ENCODE data around the gene MCC.

Gene MCC

DNA sequence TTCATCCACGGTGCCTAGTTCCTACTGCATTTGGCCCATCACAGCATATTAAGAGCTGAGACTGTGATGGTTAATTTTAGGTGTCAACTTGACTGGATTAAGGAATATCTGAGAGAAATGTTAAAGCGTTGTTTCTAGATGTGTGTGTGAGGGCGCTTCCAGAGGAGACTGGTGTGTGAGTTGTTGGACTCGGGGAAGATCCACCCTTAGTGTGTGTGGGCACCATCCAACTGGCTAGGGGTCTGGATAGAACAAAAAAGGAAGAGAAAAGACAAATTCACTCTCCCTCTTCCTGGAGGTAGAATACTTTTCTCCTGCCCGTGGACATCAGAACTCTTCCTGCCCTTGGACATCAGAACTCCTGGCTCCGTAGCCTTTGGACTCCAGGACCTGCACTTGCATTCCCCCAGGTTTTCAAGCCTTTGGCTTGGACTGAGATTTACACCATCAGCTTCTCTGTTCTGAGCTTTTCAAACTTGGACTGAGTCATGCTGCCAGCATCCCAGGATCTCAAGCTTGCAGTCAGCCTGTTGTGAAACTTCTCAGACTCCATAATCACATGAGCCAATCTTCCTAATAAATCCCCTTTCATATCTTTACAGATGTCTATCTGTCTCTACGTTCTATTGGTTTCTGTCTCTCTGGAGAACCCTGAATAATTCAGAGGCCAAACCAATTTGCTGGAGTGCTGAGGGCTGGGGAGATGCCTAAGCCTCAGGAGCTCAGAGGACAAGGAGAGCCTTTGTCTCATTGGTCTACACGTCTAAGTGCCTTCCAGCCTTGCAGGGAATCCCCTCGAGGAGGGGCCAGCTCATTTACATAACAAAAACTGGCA, 347.2 kb downstream of the MCC start:
- Mint-ChIP-seq H3K4me1 (no peaks in the 10 kb centered on the region), H3K27ac (no peak overlapping the region), H3K27me3 (no peaks in the 10 kb centered on the region), H3K9me3 (no peaks in the 10 kb centered on the region), H3K4me3 (no peak overlapping the region)
- DNase-seq (no peak), ATAC-seq (no peak)

DNA sequence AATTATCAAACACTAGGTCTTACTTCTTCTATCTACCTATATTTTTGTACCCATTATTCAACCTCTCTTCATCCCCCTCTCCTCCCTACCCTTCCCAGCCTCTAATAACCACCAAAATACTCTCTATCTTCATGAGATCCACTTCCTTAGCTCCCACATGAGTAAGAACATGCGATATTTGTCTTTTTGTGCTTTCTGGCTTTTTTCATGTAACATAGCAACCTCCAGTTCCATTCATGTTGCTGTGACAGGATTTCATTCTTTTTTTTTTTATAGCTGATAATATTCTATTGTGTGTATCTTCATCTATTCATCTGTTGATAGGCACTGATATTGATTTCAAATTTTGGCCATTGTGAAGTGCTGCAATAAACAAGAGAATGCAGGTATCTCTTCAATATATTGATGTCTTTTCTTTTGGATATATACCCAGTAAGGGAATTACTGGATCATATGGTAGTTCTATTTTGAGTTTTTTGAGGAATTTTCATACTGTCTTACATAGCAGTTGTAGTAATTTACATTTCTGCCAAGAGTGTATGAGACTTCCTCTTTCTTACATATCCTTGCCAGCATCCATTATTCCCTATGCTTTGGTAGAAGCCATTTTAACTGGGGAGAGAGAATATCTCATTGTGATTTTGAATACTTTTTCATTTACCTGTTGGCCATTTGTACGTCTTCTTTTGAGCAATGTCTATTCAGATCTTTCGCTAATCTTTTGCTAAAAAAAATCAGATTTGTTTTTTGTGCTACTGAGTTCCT, 354.9 kb downstream of the MCC start:
- H3K9me3 Mint-ChIP-seq = peaks cover 0 to 6% of the 10 kb centered on the region in 2 donors
- no peak for DNase-seq
- H3K4me1 Mint-ChIP-seq = no peaks in the 10 kb centered on the region
- H3K4me3 Mint-ChIP-seq = no peak overlapping the region
- ATAC-seq = no peak
- no peak overlapping the region for H3K27ac Mint-ChIP-seq
- no peaks in the 10 kb centered on the region for H3K27me3 Mint-ChIP-seq

DNA sequence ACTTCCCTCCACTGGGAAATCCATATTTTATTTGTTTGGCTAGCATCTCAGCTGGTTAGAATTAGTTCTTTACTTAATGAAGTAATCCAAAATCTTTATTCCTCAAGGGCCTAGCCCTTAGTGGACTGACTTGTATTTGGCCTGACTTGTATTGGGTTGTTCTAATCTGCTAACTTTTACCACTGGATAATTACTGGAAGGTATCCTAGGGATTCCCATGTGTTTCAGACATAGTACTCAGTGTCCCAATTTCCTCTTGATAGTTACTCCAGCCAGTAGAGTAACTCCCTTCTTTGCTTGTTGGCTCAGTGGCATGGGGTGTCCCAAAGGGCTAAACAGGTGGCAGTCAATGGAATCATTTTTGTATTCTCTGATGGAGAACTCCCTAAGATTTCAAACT, 355.7 kb downstream of the MCC start:
- Mint-ChIP-seq H3K4me3 (no peak overlapping the region), H3K4me1 (no peaks in the 10 kb centered on the region), H3K27ac (no peak overlapping the region), H3K27me3 (no peaks in the 10 kb centered on the region), H3K9me3 (peaks cover 0 to 6% of the 10 kb centered on the region in 2 donors)
- ATAC-seq (no peak), DNase-seq (no peak)

DNA sequence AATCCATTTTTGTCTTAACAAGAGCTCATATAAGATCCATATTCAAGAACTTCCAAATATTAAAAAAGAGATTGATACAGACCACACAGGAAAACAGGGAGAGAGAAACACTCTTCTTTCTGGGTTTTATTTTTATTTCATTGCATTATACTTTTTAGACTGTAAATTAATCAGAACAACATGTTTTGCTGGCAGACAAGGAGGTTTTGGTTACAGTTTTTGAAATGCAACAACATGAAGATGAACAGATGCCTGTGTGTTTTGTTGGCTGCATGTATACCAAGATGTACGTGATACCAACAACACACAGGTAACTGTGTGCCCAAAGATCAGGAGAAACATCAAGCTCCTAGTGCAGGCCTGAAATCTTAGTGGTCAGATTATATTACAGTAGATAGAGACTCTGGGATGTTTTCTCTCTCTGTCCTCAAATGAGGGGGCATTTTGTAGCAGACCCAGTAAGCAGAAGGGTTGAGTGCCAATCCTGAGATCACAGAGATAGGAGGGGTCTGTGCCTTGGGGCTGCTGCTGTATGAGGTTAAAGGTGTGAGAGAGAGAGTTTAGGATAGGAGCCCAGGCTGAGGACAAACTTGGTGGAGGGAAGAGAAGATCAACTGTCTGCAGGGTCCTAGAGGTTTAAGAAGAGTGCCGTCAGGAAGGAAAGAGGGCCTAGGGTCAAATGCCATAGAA, 359.5 kb downstream of the MCC start:
- no peak overlapping the region for H3K4me3 Mint-ChIP-seq
- DNase-seq (no peak), ATAC-seq (no peak)
- no peaks in the 10 kb centered on the region for H3K27me3 Mint-ChIP-seq
- no peaks in the 10 kb centered on the region for H3K4me1 Mint-ChIP-seq
- no peak overlapping the region for H3K27ac Mint-ChIP-seq
- H3K9me3 Mint-ChIP-seq = peaks cover 5 to 10% of the 10 kb centered on the region in 2 donors

GRCh38 chr5:113128082-113128481, 360.2 kb downstream of the MCC start:
- Mint-ChIP-seq H3K4me1 (no peaks in the 10 kb centered on the region), H3K4me3 (no peak overlapping the region), H3K27ac (no peak overlapping the region), H3K27me3 (no peaks in the 10 kb centered on the region), H3K9me3 (peaks cover 5 to 10% of the 10 kb centered on the region in 2 donors)
- ATAC-seq = no peak
- no peak for DNase-seq

GRCh38 chr5:113127021-113127420, 361.2 kb downstream of the MCC start:
- Mint-ChIP-seq H3K4me1 (no peaks in the 10 kb centered on the region), H3K4me3 (no peak overlapping the region), H3K27ac (no peak overlapping the region), H3K9me3 (peaks cover 5 to 10% of the 10 kb centered on the region in 2 donors), H3K27me3 (no peaks in the 10 kb centered on the region)
- DNase-seq = no peak
- ATAC-seq = no peak

GRCh38 chr5:113125371-113125770, 362.9 kb downstream of the MCC start:
- DNase-seq = no peak
- Mint-ChIP-seq H3K9me3 (peaks cover 5 to 10% of the 10 kb centered on the region in 2 donors), H3K27me3 (no peaks in the 10 kb centered on the region), H3K4me1 (no peaks in the 10 kb centered on the region), H3K27ac (no peak overlapping the region), H3K4me3 (no peak overlapping the region)
- ATAC-seq = no peak

DNA sequence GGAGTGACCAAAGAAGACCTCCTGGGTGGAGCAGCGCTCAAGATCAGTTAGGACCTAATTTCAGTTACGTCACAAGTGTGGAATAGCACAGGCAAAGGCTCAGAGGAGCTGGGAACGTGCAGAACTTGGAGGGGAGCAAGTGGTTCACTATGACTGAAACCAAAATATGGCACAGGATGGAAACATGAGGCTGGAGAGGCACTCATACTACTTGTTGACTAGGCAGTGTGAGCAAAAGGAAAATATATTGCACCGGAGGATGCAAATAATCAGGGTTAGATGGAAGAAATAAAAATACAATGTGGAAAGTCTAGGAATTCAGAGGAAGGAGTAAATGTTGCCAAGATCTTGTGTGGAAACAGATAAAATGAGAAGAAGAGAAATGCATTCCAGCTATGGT, 363.3 kb downstream of the MCC start:
- Mint-ChIP-seq H3K9me3 (peaks cover 5 to 10% of the 10 kb centered on the region in 2 donors), H3K4me1 (no peaks in the 10 kb centered on the region), H3K27ac (no peak overlapping the region), H3K27me3 (no peaks in the 10 kb centered on the region), H3K4me3 (no peak overlapping the region)
- DNase-seq (no peak), ATAC-seq (no peak)

- Mint-ChIP-seq H3K4me3 (no peak overlapping the region), H3K4me1 (no peaks in the 10 kb centered on the region), H3K9me3 (peaks cover 5 to 10% of the 10 kb centered on the region in 2 donors), H3K27ac (no peak overlapping the region), H3K27me3 (no peaks in the 10 kb centered on the region)
- no peak for ATAC-seq
- DNase-seq = no peak
Observed at GRCh38 chr5:113124265-113124664, 364.0 kb downstream of the MCC start.

GRCh38 chr5:113123618-113124017, 364.6 kb downstream of the MCC start:
- Mint-ChIP-seq H3K9me3 (peaks cover 5% of the 10 kb centered on the region in 2 donors), H3K27me3 (no peaks in the 10 kb centered on the region), H3K4me1 (no peaks in the 10 kb centered on the region), H3K27ac (no peak overlapping the region), H3K4me3 (no peak overlapping the region)
- ATAC-seq (no peak), DNase-seq (no peak)

- Mint-ChIP-seq H3K9me3 (peaks cover 2 to 3% of the 10 kb centered on the region in 2 donors), H3K4me1 (no peaks in the 10 kb centered on the region), H3K27ac (no peak overlapping the region), H3K27me3 (no peaks in the 10 kb centered on the region), H3K4me3 (no peak overlapping the region)
- ATAC-seq = no peak
- DNase-seq = no peak
Observed at GRCh38 chr5:113122053-113122452, 366.2 kb downstream of the MCC start.

DNA sequence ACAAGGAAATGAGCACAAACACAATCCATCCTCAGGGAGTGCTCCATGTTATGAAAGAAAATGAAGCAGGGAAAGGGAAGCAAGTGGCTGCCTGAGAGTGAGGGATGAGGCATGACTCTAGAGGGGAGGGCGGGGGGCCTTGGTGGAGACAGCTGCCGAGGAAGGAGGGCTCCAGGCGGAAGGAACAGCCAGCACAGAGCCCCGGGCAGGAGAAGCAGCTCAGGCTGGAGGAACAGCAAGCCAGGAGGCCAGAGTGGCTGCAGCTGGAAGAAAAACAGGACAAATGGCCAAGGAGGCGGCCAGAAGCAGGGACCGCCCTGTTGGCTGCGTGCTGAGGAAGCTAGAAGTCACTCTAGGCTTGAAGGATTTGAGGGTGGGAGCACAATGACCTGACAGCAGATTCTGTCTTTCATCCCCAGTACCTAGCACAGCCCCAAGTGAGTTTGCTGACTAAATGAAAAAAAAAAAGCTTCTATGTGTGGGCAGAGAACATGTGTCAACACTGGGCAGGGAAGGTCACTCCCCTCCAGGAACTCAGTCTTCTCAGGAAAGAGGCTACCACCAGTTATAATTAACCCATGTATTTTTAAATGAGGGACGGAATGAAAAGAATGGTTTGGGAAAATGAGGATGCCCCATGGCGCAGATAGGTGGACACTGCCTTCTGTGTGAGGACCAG, 368.9 kb downstream of the MCC start:
- H3K9me3 Mint-ChIP-seq = no peaks in the 10 kb centered on the region
- H3K27ac Mint-ChIP-seq = no peak overlapping the region
- DNase-seq (no peak), ATAC-seq (no peak)
- no peaks in the 10 kb centered on the region for H3K4me1 Mint-ChIP-seq
- no peaks in the 10 kb centered on the region for H3K27me3 Mint-ChIP-seq
- H3K4me3 Mint-ChIP-seq = no peak overlapping the region

- H3K27me3 Mint-ChIP-seq = no peaks in the 10 kb centered on the region
- no peak overlapping the region for H3K27ac Mint-ChIP-seq
- no peak for ATAC-seq
- H3K4me3 Mint-ChIP-seq = no peak overlapping the region
- no peak for DNase-seq
- H3K9me3 Mint-ChIP-seq = no peaks in the 10 kb centered on the region
- no peaks in the 10 kb centered on the region for H3K4me1 Mint-ChIP-seq
Observed at GRCh38 chr5:113118765-113119164, 369.5 kb downstream of the MCC start.

GRCh38 chr5:113118298-113118697, 370.0 kb downstream of the MCC start:
- H3K9me3 Mint-ChIP-seq = no peaks in the 10 kb centered on the region
- no peak for ATAC-seq

GRCh38 chr5:113117543-113118115, 370.6 kb downstream of the MCC start:
- no peak for ATAC-seq
- H3K27me3 Mint-ChIP-seq = no peaks in the 10 kb centered on the region
- DNase-seq = no peak
- no peak overlapping the region for H3K27ac Mint-ChIP-seq
- no peaks in the 10 kb centered on the region for H3K9me3 Mint-ChIP-seq
- no peak overlapping the region for H3K4me3 Mint-ChIP-seq
- H3K4me1 Mint-ChIP-seq = no peaks in the 10 kb centered on the region

More at GRCh38 chr5:113118298-113118697, 370.0 kb downstream of the MCC start:
- Mint-ChIP-seq H3K27ac (no peak overlapping the region), H3K27me3 (no peaks in the 10 kb centered on the region), H3K4me1 (no peaks in the 10 kb centered on the region), H3K4me3 (no peak overlapping the region)
- no peak for DNase-seq
